Stimulated activated CD8-positive, alpha-beta memory T cell treated with anti-CD3 and anti-CD28 coated beads, Interleukin-12 subunit alpha, Interleukin-12 subunit beta, amount 100 ng/mL, for 24 hours (primary cell): ENCODE data around the gene IGSF21.
"Not testable (repeated sequence)": the region's sequence is repeated elsewhere in the genome, so short reads cannot be mapped to it uniquely, and the experiment has no call there.

Source experiments
- DNase-seq: peaks from one replicate; pipeline ENCODE4 v3.0.0-alpha.2; 2020; ENCODE audit errors: extremely low read depth

Gene IGSF21

GRCh38 chr1:18398791-18399530 lies 291.4 kb downstream of the IGSF21 start:
- no peak for DNase-seq

GRCh38 chr1:18400347-18401102 lies 292.9 kb downstream of the IGSF21 start:
- no peak for DNase-seq

GRCh38 chr1:18401921-18402320 lies 294.3 kb downstream of the IGSF21 start:
- DNase-seq = no peak

GRCh38 chr1:18404460-18404859 lies 296.9 kb downstream of the IGSF21 start:
- no peak for DNase-seq

- no peak for DNase-seq
Observed at GRCh38 chr1:18407166-18408045, 299.8 kb downstream of the IGSF21 start.

GRCh38 chr1:18408656-18409370 lies 301.2 kb downstream of the IGSF21 start:
- DNase-seq = no peak

- DNase-seq = no peak
Observed at GRCh38 chr1:18409609-18410237, 302.1 kb downstream of the IGSF21 start.

- no peak for DNase-seq
Observed at GRCh38 chr1:18410407-18410806, 302.8 kb downstream of the IGSF21 start.

GRCh38 chr1:18411321-18411720 lies 303.7 kb downstream of the IGSF21 start:
- no peak for DNase-seq

GRCh38 chr1:18411820-18412641 lies 304.4 kb downstream of the IGSF21 start:
- DNase-seq = no peak

GRCh38 chr1:18412882-18413353 lies 305.3 kb downstream of the IGSF21 start:
- DNase-seq = no peak

GRCh38 chr1:18413541-18414305 lies 306.1 kb downstream of the IGSF21 start:
- DNase-seq = no peak

- no peak for DNase-seq
Observed at GRCh38 chr1:18414321-18414720, 306.7 kb downstream of the IGSF21 start.

GRCh38 chr1:18414872-18415447 lies 307.4 kb downstream of the IGSF21 start:
- DNase-seq = no peak

GRCh38 chr1:18415448-18416027 lies 307.9 kb downstream of the IGSF21 start:
- DNase-seq = no peak

- not testable (repeated sequence) for DNase-seq
Observed at GRCh38 chr1:18416126-18416525, 308.5 kb downstream of the IGSF21 start.

- no peak for DNase-seq
Observed at GRCh38 chr1:18417316-18418269, 310.0 kb downstream of the IGSF21 start.
